22Rv1 (cell line): ENCODE results near the gene SASH3.

ENCODE experiments used
- ZFX ChIP-seq: fragments of 450-650 bp; IDR thresholded peaks from 2 replicates; pipeline ENCODE4 v1.6.1; 2017; ENCODE audit warnings: antibody characterized with exemption, borderline replicate concordance
- TF ChIP-seq, protein P1 (sequence below): fragments of 450-650 bp; IDR thresholded peaks from 2 replicates; pipeline ENCODE4 v1.5.1; 2017; ENCODE audit warnings: mild to moderate bottlenecking

DNA sequence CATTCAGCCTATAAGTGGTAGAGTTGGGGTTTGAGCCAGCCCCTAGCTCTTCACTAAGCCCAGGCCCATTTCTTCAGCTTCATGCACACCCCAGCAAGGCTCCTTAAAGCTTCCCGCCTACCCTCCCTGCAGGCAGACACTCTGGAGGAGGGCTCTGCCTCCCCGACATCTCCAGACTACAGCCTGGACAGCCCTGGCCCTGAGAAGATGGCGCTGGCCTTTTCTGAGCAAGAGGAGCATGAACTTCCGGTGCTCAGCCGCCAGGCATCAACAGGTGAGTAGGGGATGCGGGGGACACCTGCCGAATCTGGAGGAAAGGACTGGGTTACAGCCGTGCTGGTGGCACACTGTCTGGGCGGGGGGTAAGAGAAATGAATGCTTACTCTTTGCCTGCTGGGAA is 11.1 kb downstream of the SASH3 start:
- TF ChIP-seq, protein P1, sequence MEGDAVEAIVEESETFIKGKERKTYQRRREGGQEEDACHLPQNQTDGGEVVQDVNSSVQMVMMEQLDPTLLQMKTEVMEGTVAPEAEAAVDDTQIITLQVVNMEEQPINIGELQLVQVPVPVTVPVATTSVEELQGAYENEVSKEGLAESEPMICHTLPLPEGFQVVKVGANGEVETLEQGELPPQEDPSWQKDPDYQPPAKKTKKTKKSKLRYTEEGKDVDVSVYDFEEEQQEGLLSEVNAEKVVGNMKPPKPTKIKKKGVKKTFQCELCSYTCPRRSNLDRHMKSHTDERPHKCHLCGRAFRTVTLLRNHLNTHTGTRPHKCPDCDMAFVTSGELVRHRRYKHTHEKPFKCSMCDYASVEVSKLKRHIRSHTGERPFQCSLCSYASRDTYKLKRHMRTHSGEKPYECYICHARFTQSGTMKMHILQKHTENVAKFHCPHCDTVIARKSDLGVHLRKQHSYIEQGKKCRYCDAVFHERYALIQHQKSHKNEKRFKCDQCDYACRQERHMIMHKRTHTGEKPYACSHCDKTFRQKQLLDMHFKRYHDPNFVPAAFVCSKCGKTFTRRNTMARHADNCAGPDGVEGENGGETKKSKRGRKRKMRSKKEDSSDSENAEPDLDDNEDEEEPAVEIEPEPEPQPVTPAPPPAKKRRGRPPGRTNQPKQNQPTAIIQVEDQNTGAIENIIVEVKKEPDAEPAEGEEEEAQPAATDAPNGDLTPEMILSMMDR, result no peak
- no peak for TF ChIP-seq ZFX
